GM19455 (cell line): ENCODE data around the gene PCDHB1.
"Not testable (repeated sequence)": the region's sequence is repeated elsewhere in the genome, so short reads cannot be mapped to it uniquely, and the experiment has no call there.

Experiments
- ATAC-seq: cut with Tn5 transposase; IDR thresholded peaks from one replicate; pipeline ENCODE4 v1.9.1; 2021; ENCODE audit not compliant: unreplicated experiment

Gene PCDHB1

DNA sequence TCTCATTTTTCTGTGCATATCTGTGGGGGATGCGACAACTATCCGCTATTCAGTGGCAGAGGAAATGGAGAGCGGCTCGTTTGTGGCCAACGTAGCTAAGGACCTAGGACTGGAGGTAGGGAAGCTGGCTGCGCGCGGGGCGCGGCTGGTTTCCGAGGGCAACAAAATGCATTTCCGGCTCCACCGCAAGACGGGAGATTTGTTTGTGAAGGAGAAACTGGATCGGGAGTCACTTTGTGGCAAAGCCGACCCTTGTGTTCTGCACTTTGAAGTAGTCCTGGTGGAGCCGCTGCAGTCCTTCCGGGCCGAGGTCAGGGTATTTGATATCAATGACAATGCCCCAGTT lies 320 bp downstream of the PCDHB1 start:
- no peak for ATAC-seq

DNA sequence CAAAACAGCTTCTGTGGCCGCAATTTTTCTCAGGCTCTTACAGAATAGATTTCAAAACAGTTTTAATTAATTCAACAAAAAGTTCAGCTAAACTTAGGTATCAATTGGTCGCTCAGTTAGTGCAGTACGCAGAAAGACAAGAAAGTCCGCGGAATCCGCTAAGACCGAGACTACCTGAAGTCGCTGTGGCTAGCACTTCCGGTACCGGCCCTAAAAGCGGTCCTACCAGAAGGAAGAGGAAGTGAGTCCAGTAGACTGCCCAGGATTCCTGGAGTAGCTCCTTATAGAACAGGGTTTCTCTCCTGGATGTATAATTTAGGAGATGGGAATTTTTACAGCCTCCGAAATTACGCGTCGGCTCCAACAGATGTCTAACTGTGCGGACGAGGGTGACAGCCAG lies 26.7 kb downstream of the PCDHB1 start:
- ATAC-seq, result no peak

DNA sequence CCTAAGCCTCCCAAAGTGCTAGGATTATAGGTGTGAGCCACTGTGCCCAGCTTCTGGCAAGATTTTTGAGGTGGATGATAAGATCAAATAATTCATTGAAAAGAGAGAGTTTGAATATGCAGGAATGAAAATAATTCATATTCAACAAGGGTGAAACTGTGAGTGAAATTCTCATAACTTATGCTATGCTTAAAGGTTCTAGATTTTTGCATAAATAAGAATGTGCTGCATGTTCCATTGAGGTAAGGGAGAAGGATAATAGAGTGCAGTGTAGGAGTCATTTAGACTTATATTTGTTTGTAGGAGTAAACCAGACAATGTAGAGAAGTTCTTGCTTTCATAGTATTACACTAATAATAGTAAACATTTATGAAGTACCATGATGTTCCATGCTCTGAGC lies 31.1 kb downstream of the PCDHB1 start:
- no peak for ATAC-seq

DNA sequence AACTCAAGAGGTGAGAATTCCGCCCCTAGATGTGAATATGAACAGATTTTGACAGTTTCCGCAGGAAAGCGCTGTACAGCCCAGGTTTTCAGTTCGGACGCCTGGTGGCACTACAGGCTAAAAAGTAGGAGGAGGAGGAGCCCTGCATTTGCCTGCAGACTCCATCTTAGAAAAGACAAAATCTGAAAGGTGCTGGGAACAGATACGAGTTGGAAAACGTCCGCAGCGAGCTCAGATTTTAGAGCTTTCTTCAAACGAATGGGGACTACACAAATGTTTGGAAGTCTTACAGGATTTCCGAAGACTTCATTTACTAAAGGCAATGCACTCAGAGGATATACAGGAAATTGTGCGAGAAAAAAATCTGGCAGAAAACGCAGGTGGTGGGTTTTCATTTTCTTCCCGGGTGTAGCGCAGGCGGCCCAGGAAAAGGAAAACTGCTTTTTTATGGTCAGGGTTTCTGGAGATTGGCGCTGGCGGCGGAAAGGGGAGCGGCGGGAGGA lies 33.4 kb downstream of the PCDHB1 start:
- no peak for ATAC-seq

DNA sequence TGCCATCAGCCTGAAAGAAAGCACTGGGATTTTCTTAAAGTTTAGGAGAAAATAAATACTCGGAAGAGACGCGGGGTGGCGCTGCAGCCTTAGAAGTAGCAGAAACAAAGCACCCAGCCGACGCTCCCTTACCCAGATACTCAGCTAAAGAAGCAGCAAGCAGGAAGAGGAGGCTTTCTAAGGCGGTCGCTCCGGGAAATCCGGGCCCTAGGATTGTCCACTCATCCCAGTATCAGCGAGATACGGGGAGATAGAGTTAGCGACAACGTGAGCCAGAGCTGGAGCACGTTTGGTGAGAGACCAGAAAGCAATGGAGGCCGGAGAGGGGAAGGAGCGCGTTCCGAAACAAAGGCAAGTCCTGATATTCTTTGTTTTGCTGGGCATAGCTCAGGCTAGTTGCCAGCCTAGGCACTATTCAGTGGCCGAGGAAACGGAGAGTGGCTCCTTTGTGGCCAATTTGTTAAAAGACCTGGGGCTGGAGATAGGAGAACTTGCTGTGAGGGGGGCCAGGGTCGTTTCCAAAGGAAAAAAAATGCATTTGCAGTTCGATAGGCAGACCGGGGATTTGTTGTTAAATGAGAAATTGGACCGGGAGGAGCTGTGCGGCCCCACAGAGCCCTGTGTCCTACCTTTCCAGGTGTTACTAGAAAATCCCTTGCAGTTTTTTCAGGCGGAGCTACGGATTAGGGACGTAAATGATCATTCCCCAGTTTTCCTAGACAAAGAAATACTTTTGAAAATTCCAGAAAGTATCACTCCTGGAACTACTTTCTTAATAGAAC lies 43.5 kb downstream of the PCDHB1 start, which contains the start of gene PCDHB2:
Gene PCDHB2 (plus strand): TSS at position 135 of the 782 bp plus-strand sequence. CDS start 176 bp downstream, at position 311.
- no peak for ATAC-seq

DNA sequence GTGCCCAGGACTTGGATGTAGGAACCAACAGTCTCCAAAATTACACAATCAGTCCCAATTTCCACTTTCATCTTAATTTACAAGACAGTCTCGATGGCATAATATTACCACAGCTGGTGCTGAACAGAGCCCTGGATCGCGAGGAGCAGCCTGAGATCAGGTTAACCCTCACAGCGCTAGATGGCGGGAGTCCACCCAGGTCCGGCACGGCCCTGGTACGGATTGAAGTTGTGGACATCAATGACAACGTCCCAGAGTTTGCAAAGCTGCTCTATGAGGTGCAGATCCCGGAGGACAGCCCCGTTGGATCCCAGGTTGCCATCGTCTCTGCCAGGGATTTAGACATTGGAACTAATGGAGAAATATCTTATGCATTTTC lies 44.1 kb downstream of the PCDHB1 start:
- no peak for ATAC-seq

DNA sequence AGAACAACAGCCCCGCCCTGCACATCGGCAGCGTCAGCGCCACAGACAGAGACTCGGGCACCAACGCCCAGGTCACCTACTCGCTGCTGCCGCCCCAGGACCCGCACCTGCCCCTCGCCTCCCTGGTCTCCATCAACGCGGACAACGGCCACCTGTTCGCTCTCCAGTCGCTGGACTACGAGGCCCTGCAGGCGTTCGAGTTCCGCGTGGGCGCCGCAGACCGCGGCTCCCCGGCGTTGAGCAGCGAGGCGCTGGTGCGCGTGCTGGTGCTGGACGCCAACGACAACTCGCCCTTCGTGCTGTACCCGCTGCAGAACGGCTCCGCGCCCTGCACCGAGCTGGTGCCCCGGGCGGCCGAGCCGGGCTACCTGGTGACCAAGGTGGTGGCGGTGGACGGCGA lies 45.0 kb downstream of the PCDHB1 start:
- not testable (repeated sequence) for ATAC-seq

DNA sequence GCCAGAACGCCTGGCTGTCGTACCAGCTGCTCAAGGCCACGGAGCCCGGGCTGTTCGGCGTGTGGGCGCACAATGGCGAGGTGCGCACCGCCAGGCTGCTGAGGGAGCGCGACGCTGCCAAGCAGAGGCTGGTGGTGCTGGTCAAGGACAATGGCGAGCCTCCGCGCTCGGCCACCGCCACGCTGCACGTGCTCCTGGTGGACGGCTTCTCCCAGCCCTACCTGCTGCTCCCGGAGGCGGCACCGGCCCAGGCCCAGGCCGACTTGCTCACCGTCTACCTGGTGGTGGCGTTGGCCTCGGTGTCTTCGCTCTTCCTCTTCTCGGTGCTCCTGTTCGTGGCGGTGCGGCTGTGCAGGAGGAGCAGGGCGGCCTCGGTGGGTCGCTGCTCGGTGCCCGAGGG lies 45.4 kb downstream of the PCDHB1 start:
- not testable (repeated sequence) for ATAC-seq

DNA sequence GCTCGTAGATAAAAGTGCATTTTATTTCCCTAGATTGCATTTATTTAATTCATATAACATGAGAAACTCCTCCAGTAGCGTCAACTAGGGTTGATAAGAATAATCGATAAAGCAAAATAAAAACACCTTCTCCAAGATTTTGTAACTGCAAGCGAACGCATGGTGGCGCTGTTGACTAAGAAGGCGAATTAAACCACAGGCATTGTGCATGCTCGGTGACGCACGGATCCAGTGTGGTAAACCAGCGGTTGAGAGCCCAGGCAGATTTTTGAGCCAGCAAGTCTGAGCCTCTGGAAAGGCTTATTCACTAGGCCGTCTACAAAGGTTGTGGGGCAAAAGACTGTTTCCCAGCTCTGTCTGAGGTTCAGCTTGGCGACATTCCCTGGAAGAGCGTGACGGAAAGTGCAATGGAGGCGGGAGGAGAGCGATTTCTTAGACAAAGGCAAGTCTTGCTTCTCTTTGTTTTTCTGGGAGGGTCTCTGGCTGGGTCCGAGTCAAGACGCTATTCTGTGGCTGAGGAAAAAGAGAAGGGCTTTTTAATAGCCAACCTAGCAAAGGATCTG lies 49.1 kb downstream of the PCDHB1 start, which contains the start of gene PCDHB3:
Gene PCDHB3 (plus strand): TSS at position 231 of the 563 bp plus-strand sequence. CDS start 177 bp downstream, at position 408.
- ATAC-seq, result no peak

DNA sequence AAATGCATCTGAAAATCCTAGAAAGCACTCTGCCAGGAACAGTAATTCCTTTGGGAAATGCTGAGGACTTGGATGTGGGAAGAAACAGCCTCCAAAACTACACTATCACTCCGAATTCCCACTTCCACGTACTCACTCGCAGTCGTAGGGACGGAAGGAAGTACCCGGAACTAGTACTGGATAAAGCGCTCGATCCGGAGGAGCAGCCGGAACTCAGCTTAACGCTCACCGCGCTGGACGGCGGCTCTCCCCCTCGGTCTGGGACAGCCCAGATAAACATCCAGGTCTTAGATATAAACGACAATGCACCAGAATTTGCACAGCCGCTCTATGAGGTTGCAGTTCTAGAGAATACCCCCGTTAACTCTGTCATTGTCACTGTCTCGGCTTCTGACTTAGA lies 49.9 kb downstream of the PCDHB1 start:
- no peak for ATAC-seq

DNA sequence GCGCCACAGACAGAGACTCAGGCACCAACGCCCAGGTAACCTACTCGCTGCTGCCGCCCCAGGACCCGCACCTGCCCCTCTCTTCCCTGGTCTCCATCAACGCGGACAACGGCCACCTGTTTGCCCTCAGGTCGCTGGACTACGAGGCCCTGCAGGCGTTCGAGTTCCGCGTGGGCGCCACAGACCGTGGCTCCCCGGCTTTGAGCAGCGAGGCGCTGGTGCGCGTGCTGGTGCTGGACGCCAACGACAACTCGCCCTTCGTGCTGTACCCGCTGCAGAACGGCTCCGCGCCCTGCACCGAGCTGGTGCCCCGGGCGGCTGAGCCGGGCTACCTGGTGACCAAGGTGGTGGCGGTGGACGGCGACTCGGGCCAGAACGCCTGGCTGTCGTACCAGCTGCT lies 50.9 kb downstream of the PCDHB1 start:
- not testable (repeated sequence) for ATAC-seq

DNA sequence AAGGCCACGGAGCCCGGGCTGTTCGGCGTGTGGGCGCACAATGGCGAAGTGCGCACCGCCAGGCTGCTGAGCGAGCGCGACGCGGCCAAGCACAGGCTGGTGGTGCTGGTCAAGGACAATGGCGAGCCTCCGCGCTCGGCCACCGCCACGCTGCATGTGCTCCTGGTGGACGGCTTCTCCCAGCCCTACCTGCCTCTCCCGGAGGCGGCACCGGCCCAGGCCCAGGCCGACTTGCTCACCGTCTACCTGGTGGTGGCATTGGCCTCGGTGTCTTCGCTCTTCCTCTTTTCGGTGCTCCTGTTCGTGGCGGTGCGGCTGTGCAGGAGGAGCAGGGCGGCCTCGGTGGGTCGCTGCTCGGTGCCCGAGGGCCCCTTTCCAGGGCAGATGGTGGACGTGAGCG lies 51.3 kb downstream of the PCDHB1 start:
- not testable (repeated sequence) for ATAC-seq

DNA sequence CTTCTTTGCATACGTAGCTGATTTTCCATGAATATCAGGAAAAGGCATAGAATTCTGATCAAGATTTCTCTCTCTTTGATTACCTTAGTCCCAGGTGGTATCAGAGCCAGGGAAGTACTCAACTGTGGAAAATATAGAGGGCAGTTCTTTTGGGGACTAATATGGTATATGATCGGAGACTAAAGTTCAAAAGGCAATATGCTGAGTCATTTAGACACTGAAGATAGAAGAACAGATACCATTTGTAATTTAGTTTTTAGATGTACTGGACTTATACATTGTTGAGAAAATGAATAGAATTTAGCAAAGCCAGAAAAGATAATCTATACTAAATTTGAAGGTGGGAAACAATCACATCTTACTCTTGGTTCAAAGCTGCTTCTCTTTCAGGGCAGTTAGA lies 54.2 kb downstream of the PCDHB1 start:
- no peak for ATAC-seq
